Adipose tissue (tissue), 3 donors: ENCODE measurements around the gene CD27. TPM values are rescaled to one million over a fixed set of nuclear protein-coding genes. Genes with fewer than 3 reads are reported as not detected.
"Not testable (repeated sequence)": the region's sequence is repeated elsewhere in the genome, so short reads cannot be mapped to it uniquely, and the experiment has no call there.

ENCODE experiments used
- H3K27ac ChIP-seq: one replicate; pipeline ENCODE4 v1.5.1; 2013; ENCODE audit warnings: low read depth, low read length
- WGBS, 3 donors: extraction: QIAGEN DNeasy Blood & Tissue Kit; methylation state at CpG; one replicate each; pipeline ENCODE4 v1.1.7; 2013; 5-methylcytosine and 5-hydroxymethylcytosine counted together
- polyA plus RNA-seq, 3 donors: library from polyadenylated mRNA; stranded (reverse); fragments of 200-250 nt; gene quantifications; one replicate each; pipeline ENCODE4 v1.2.3, GENCODE V29; 2013
- donor health status: healthy with polysubstance abuse.
- donor health status: Bipolar disorder and iron deficiency.
- donor health status: healthy.

CD27 gene
- 1 to 10 TPM in 1 of 3 donors, under 1 TPM in 1, not detected in 1; 0.82 to 1.1 TPM for polyA plus RNA-seq

GRCh38 chr12:6444704-6445688 is at the start of gene CD27:
Gene CD27, plus strand, starts transcription at chr12:6444955. Its CDS starts 141 bp downstream, at chr12:6445096.
- 87 to 88% (median 88%) methylated on average over 16 of the region's 16 CpGs for WGBS, 3 donors
- H3K27ac ChIP-seq = no peak within 1 kb of the TSS

DNA sequence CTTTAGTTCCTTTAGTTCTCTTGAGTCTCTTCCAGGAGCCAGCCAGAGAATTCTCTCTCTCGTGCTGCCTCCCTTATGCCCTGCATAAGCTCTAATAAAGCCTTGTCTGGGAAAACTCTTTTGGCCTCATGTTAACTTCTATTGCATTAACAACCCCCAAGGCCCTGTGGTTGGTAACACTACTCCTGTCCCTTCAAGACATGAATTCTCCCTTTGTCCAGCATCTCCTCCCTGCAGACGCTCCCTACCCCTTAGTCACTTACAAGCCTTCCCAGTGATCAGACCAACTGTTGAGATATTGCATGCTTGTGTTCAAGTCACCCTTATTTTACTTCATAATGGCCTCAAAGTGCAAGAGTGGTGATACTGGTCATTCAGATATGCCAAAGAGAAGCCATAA is 48.7 kb upstream of the CD27 start:
- WGBS, 3 donors = 86 to 94% (median 93%) methylated on average over 2 of the region's 2 CpGs
- H3K27ac ChIP-seq = no peak overlapping the region

- 88 to 94% (median 89%) methylated on average over 7 of the region's 7 CpGs for WGBS, 3 donors
- H3K27ac ChIP-seq = no peak overlapping the region
Observed at GRCh38 chr12:6399884-6400644, 44.7 kb upstream of the CD27 start.

- WGBS, 3 donors = 89 to 97% (median 91%) methylated on average over 5 of the region's 5 CpGs
Observed at GRCh38 chr12:6404390-6404789, 40.4 kb upstream of the CD27 start.

GRCh38 chr12:6405963-6406362 is 38.8 kb upstream of the CD27 start:
- no peak overlapping the region for H3K27ac ChIP-seq
- WGBS, 3 donors = 78 to 85% (median 78%) methylated on average over 6 of the region's 6 CpGs

More at GRCh38 chr12:6404390-6404789, 40.4 kb upstream of the CD27 start:
- no peak overlapping the region for H3K27ac ChIP-seq

DNA sequence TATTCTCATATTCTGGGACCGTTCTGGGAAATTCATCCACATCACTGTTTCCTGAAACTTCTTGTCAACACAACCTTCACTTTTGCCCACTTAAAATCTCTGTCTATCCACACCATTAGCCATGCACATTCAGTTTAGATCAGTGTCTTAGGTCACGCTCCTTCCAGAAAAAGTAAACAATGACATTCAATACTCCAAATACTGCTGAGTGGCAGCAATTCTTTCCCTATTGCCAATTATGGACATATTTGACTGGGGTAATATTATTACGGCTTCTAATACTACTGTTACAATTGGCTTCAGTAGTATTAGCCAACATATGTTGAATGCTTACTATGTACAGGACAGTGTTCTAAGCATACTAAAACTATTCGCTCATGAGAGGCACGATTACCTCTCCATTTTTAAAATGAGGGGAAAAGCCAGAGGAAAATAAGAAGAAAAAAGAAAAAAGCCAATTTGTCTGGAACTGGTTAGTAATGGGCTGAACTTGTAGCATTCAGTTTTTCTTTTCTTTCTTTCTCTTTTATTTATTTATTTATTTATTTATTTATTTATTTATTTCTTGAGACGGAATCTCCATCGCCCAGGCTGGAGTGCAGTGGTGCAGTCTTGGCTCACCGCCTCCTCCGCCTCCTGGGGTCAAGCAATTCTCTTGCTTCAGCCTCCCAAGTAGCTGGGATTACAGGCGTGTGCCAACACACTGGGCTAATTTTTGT is 37.4 kb upstream of the CD27 start:
- 92 to 95% (median 95%) methylated on average over 10 of the region's 10 CpGs for WGBS, 3 donors
- no peak overlapping the region for H3K27ac ChIP-seq

DNA sequence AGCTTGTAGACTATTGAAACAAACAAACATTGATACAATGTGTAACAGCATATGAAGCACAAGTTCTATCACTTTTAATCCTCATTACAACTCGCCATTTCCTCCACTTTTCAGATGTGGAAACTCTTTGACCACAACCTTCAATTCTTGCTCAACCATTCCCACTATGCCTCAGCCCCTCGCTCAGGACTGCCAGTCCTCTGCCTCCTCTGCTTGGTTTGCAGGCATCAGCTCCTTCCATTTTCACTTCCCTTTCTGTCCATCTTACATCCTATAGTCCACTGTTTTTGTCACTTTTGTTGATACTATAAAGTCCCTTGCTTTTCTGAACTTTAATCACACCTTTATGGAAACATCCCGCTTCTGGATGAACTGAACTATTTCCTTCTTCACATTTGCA is 28.2 kb upstream of the CD27 start:
- WGBS, 3 donors = 54 to 84% (median 68%) methylated on average over 3 of the region's 3 CpGs
- no peak overlapping the region for H3K27ac ChIP-seq

DNA sequence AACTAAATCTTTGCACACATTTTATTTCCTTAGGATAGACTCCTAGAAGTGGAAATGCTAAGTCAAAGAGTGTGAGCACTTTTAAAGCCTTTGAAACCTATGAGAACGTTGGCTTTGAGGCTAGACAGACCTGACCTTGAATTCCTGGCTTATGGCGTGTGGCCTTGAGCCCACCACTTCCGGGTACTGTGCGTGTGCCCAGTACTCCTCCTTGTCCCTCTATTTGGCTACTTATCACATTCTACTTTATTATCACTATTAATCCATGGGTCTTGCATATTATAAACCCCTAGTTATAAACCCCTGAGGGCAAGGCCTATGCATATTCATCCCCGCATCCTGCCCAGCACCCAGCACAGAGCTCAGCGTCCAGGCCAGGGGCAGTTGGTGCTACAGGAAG is 26.0 kb upstream of the CD27 start:
- H3K27ac ChIP-seq = no peak overlapping the region
- 41 to 79% (median 68%) methylated on average over 6 of the region's 6 CpGs for WGBS, 3 donors

DNA sequence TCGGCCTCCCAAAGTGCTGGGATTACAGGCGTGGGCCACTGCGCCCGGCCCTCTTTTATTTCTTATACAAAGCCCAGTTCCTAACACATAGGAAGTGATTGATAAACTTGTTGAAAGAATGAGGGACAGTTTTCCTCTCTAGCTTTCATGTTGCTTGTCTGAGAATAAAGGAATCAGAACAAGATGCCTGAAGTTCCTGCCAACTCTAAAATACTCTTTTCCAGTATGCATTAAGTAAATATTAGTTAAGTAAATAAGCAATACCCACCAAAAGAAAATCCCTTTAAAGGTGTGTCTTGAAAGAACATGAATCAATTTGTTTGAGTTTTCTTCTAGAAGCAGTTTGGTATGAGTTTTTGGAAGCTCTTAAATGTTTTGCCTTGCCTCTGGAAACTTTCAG is 24.4 kb upstream of the CD27 start:
- 50 to 76% (median 70%) methylated on average over 4 of the region's 4 CpGs for WGBS, 3 donors
- H3K27ac ChIP-seq = no peak overlapping the region

- 2 to 7% (median 4%) methylated on average over 9 of the region's 9 CpGs for WGBS, 3 donors
- H3K27ac ChIP-seq = no peak overlapping the region
Observed at GRCh38 chr12:6423267-6424007, 21.3 kb upstream of the CD27 start.

DNA sequence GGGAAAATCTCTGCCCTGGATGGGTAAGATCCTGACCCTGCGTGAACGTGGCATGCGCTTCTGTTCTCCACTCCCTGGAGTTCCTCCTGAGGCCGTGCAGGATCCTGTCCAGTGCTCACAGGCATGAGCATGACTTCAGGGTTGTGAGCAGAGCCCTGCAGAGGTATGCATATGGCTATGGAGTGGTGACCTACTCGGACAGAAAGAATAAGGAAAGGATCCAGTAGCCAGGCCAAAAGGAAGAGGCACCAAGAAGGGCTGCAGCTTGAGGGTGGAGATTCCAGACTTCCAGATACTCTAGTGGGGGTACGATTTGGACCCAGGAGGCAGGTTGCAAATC is 20.8 kb upstream of the CD27 start:
- WGBS, 3 donors = 44 to 52% (median 50%) methylated on average over 6 of the region's 6 CpGs
- no peak overlapping the region for H3K27ac ChIP-seq

GRCh38 chr12:6424866-6425265 is 19.9 kb upstream of the CD27 start:
- 82 to 87% (median 85%) methylated on average over 8 of the region's 8 CpGs for WGBS, 3 donors
- no peak overlapping the region for H3K27ac ChIP-seq

DNA sequence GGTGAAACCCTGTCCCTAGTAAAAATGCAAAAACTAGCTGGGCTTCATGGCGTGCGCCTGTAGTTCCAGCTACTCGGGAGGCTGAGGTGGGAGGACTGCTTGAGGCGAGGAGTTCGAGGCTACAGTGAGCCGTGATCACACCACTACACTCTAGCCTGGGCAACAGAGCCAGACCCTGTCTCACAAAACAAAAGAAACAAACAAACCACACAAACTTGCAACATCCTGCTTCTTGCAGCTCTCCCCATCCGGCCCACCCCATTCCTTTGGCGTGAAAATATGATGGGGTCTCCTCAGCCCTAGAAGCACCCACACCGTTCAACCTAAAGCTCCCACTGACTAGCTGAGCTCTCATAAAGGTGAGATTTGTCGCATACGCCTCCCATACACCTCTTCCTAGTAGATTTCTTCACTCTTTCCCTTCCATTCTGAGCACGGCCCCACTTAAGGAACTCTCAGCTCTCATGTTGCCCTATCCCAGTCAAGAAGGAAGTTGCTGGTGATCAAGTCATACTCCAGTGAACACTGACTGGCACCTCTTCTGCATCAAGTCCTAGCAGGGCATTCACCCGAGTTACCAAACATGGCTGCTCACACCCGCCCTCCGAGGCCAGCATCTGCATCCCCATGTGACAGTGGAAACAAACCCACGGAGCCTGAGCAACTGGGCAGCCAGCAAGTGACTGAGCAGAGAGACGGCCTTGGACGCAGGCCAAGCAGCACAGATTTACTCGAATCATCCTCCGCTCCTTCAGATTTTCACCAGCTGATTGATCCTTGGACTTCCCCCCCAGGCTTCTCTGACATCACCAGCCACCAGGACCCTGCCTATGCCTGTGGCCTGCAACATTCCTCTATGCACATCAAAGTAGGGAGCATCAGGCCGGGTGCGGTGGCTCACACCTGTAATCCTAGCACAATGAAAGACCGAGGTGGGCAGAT is 18.9 kb upstream of the CD27 start:
- WGBS, 3 donors = 81 to 82% (median 81%) methylated on average over 23 of the region's 23 CpGs
- H3K27ac ChIP-seq = no peak overlapping the region

DNA sequence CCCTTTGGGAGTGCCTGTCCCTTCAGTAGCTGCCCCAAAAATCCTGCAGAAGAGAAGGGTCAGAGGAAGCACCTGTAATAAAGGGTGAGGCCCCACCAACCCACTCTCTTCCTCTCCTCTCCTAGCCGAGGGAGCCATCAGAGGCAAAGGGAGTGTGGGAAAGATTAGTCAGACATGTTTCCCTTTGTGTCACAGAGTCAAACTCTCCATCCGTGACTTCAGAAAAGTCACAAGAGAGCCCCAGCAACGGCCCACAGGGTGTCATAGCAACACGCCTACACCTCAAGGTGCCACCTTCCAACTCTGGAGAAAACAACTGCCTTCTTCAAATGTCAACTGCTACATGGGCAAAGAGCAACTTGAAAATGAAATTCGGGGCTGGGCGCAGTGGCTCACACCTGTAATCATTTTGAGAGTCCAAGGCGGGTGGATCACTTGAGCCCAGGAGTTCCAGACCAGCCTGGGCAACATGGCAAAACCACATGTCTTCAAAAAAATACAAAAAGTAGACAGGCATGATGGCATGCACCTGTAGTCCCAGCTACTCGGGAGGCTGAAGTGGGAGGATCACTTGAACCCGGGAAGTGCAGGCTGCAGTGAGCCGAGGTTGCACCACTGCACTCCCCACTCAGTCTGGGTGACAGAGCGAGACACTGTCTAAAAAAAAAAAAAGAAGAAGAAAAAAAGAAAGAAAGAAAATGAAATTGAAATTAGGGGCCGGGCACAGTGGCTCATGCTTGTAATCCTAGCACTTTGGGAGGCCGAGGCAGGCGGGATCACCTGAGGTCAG is 17.7 kb upstream of the CD27 start:
- no peak overlapping the region for H3K27ac ChIP-seq
- WGBS, 3 donors = 77 to 79% (median 78%) methylated on average over 14 of the region's 14 CpGs

DNA sequence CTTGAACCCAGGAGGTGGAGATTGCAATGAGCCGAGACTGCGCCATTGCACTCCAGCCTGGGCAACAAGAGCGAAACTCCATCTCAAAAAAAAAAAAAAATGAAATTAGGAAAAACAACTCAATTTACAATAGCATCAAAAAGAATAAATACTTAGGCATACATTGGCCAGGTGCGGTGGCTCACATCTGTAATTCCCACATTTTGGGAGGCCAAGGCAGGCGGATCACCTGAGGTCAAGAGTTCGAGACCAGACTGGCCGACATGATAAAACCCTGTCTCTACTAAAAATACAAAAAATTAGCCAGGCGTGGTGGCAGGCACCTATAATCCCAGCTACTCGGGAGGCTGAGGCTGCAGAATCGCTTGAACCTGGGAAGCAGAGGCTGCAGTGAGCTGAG is 17.0 kb upstream of the CD27 start:
- not testable (repeated sequence) for H3K27ac ChIP-seq
- WGBS, 3 donors = 89 to 96% (median 95%) methylated on average over 10 of the region's 10 CpGs

GRCh38 chr12:6428326-6428725 is 16.4 kb upstream of the CD27 start:
- 72 to 74% (median 73%) methylated on average over 3 of the region's 3 CpGs for WGBS, 3 donors
- H3K27ac ChIP-seq = no peak overlapping the region
